WI38 (cell line): ENCODE measurements around the gene CLUH.

Experiments
- H3K4me3 ChIP-seq: 2 replicates; pipeline ENCODE4 v1.5.1; 2011; ENCODE audit warnings: low read depth, mild to moderate bottlenecking, control low read depth, low read length
- TF ChIP-seq, protein P1 (sequence below): IDR thresholded peaks from 2 replicates; pipeline ENCODE4 v1.5.1; 2012; ENCODE audit warnings: low read depth, mild to moderate bottlenecking, control low read depth, low read length

Gene CLUH

GRCh38 chr17:2694381-2695242 is 17.0 kb downstream of the CLUH start:
- TF ChIP-seq, protein P1, sequence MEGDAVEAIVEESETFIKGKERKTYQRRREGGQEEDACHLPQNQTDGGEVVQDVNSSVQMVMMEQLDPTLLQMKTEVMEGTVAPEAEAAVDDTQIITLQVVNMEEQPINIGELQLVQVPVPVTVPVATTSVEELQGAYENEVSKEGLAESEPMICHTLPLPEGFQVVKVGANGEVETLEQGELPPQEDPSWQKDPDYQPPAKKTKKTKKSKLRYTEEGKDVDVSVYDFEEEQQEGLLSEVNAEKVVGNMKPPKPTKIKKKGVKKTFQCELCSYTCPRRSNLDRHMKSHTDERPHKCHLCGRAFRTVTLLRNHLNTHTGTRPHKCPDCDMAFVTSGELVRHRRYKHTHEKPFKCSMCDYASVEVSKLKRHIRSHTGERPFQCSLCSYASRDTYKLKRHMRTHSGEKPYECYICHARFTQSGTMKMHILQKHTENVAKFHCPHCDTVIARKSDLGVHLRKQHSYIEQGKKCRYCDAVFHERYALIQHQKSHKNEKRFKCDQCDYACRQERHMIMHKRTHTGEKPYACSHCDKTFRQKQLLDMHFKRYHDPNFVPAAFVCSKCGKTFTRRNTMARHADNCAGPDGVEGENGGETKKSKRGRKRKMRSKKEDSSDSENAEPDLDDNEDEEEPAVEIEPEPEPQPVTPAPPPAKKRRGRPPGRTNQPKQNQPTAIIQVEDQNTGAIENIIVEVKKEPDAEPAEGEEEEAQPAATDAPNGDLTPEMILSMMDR, result no peak
- no peak overlapping the region for H3K4me3 ChIP-seq

DNA sequence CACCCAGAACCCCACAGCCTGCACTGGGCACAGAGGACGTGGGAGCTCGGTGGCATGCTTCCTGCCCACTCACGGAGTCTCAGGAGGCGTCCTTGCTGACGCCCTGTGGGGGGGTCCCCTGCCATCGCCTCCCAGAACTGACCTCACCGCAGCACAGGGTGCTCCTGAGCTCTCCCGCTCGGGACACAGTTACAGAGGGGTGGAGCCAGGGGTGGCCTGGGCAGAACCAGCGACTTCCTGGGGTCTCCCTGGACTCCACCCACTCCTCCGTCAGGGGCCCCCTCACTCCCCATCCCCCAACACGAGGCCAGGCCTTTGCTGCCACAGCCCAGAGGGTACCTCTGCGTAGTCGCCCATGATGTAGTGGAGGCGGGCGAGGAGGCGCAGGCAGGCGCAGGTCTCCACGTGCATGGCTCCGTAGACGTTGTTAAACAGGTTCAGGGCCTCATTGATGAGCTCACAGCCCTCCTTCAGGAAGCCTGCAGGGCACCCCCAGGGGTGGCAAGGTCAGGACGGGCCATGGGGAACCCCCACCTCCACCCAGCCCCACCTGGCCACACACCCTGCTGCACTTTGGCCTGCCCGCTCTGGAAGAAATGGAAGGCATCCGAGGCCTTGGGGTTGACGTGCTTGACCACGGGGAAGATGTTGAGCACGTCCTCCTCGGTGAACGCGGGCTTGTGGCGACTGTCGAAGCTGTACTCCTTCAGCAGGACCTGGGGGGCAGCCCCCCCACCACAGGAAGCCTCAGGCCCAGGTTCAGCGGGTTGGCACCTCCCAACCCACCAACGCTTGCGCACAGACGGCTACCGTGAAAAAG is 17.8 kb downstream of the CLUH start:
- H3K4me3 ChIP-seq, result no peak overlapping the region
- TF ChIP-seq, protein P1, result no peak

DNA sequence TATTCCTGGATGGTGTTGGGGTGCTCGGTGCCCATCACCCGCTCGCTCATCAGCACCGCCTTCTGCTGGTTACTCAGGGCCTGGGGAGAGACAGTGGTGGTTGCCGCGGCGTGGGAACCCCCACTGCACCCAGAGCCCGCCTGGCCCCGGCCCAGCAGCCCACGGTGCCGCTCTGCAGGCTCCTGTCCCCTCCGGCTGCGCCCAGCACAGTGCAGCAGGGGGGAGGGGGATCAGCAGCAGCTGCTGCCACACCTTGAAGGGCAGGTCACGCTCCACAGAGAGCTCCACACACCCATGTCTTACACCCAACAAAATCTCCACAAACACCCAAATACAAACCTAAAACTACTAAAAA is 18.8 kb downstream of the CLUH start:
- TF ChIP-seq, protein P1, result no peak
- H3K4me3 ChIP-seq, result no peak overlapping the region

DNA sequence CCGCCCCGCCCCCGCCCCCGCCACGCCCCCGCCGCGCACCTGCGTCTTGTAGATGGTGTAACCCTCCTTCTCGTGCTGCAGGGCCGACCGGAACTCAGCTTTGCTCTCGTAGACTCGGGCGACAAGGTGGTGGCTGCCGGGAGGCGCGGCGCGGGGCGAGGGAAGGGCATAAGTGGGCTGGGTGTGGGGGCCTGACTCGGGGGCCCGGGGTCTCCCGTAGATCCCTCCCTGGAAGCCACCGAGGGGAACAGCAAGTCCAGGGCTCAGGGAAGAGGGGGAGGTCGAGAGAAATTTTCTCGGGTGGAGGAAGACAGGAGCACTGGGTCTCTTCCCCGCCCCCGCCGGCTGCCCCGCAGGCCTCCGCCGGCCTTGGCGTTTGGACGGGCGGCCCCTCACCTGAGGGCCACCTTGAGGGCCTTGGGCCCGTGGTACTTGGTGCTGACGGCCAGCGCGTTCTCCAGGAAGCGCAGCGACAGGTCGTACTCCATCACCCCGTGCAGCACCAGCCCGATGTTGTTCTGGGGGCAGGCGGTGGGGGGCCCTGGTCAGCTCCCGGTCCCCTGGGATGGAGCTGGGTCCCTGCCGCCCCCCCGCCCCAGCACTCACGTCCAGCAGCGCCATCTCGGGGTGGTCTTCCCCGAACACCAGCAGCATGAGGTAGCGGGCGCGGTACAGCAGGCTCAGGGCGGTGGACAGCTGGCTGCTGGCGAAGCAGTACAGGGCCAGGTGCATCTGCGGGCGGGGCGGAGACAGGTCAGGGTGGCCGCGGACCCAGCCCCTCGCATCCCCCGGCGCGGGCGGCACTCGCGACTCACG is 19.4 kb downstream of the CLUH start:
- TF ChIP-seq, protein P1, result no peak

GRCh38 chr17:2691069-2691871 is 20.3 kb downstream of the CLUH start:
- TF ChIP-seq, protein P1, result no peak

More for the DNA sequence above, 19.4 kb downstream of the CLUH start:
- no peak overlapping the region for H3K4me3 ChIP-seq

GRCh38 chr17:2690165-2691068 is 21.1 kb downstream of the CLUH start:
- TF ChIP-seq, protein P1, result no peak
- H3K4me3 ChIP-seq, result no peak overlapping the region

More at GRCh38 chr17:2691069-2691871, 20.3 kb downstream of the CLUH start:
- no peak overlapping the region for H3K4me3 ChIP-seq
